ENCODE results near the gene KYAT1. TPM values are rescaled to one million over a fixed set of nuclear protein-coding genes. Genes with fewer than 3 reads are reported as not detected.
"Not testable (repeated sequence)": the region's sequence is repeated elsewhere in the genome, so short reads cannot be mapped to it uniquely, and the experiment has no call there.

Gene KYAT1
- total RNA-seq, 1 experiment from 2014 or later, result 6.1 TPM

DNA sequence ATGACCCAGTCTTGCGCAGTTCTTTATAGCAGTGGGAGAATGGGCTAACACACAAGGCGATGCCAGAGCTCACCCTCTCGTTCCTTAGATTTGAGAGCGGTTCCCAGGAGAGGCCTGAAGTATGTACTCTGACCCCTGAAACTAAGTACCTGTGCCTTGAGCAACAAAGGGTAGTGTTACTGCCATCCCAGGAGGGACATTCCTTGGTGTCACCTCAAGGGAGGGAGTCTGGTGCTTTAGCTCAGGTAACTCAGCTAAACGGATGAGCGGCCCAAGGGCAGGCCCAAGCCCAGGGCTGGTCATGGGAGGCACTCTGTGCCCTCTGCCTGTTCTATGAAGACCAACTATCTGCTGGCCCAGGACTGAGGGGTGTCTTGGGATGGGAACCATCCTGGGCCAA is 20.2 kb downstream of the KYAT1 start:
- Histone ChIP-seq H3K4me3 (ENCODE audit: low read depth in 2 of 2, low read length in 2 of 2) (no peak overlapping the region), H3K9me3 (ENCODE audit: control insufficient read depth, insufficient read depth, low read depth, low read length) (no peaks in the 10 kb centered on the region), H3K27ac (ENCODE audit: low read length) (no peak overlapping the region), H3K27me3 (ENCODE audit: control insufficient read depth, insufficient read depth, low read length) (no peaks in the 10 kb centered on the region), H3K36me3 (ENCODE audit: control insufficient read depth, insufficient read depth, low read length) (no peaks in the 10 kb centered on the region), H3K4me1 (ENCODE audit: control insufficient read depth, insufficient read depth, low read length) (no peaks in the 10 kb centered on the region)
- DNase-seq (ENCODE audit: low read depth, low spot score), result no peak
- TF ChIP-seq TCF7L2 (IDR thresholded peaks at IDR 0.05; ENCODE audit: low read depth, low read length), result no peak
- TF ChIP-seq, protein P1, sequence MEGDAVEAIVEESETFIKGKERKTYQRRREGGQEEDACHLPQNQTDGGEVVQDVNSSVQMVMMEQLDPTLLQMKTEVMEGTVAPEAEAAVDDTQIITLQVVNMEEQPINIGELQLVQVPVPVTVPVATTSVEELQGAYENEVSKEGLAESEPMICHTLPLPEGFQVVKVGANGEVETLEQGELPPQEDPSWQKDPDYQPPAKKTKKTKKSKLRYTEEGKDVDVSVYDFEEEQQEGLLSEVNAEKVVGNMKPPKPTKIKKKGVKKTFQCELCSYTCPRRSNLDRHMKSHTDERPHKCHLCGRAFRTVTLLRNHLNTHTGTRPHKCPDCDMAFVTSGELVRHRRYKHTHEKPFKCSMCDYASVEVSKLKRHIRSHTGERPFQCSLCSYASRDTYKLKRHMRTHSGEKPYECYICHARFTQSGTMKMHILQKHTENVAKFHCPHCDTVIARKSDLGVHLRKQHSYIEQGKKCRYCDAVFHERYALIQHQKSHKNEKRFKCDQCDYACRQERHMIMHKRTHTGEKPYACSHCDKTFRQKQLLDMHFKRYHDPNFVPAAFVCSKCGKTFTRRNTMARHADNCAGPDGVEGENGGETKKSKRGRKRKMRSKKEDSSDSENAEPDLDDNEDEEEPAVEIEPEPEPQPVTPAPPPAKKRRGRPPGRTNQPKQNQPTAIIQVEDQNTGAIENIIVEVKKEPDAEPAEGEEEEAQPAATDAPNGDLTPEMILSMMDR (IDR thresholded peaks at IDR 0.05), result no peak
- TF ChIP-seq SIN3A (IDR thresholded peaks at IDR 0.05; ENCODE audit: borderline replicate concordance, insufficient read depth, low read depth, low read length), result no peak
- no peak for TF ChIP-seq POLR2AphosphoS5 (IDR thresholded peaks at IDR 0.05; ENCODE audit: low read depth, low read length)
- TF ChIP-seq, protein P2, sequence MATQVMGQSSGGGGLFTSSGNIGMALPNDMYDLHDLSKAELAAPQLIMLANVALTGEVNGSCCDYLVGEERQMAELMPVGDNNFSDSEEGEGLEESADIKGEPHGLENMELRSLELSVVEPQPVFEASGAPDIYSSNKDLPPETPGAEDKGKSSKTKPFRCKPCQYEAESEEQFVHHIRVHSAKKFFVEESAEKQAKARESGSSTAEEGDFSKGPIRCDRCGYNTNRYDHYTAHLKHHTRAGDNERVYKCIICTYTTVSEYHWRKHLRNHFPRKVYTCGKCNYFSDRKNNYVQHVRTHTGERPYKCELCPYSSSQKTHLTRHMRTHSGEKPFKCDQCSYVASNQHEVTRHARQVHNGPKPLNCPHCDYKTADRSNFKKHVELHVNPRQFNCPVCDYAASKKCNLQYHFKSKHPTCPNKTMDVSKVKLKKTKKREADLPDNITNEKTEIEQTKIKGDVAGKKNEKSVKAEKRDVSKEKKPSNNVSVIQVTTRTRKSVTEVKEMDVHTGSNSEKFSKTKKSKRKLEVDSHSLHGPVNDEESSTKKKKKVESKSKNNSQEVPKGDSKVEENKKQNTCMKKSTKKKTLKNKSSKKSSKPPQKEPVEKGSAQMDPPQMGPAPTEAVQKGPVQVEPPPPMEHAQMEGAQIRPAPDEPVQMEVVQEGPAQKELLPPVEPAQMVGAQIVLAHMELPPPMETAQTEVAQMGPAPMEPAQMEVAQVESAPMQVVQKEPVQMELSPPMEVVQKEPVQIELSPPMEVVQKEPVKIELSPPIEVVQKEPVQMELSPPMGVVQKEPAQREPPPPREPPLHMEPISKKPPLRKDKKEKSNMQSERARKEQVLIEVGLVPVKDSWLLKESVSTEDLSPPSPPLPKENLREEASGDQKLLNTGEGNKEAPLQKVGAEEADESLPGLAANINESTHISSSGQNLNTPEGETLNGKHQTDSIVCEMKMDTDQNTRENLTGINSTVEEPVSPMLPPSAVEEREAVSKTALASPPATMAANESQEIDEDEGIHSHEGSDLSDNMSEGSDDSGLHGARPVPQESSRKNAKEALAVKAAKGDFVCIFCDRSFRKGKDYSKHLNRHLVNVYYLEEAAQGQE (IDR thresholded peaks at IDR 0.05; ENCODE audit: insufficient read depth in 1 of 2, low read depth in 2 of 2, low read length in 1 of 2), result no peak
- no peak for ATAC-seq
- ChIA-PET POLR2A (no interaction called here), CTCF (interaction anchor here (2.7 kb wide), 1 partner anchor 18 kb away, joined by 8 read pairs; no protein-coding TSS in a partner anchor)
- BruUV-seq (replicated peaks), result no TSS peak
- intact Hi-C loops (cut with micrococcal nuclease; ENCODE audit: unreplicated experiment) (loop anchor here (5.0 kb wide), 1 partner anchor 66 kb away; no protein-coding TSS in a partner anchor), in situ Hi-C loops (cut with HindIII; ENCODE audit: low pct_unique_long_range_greater_than_20kb, low sequenced_read_pairs) (no loop called here)

DNA sequence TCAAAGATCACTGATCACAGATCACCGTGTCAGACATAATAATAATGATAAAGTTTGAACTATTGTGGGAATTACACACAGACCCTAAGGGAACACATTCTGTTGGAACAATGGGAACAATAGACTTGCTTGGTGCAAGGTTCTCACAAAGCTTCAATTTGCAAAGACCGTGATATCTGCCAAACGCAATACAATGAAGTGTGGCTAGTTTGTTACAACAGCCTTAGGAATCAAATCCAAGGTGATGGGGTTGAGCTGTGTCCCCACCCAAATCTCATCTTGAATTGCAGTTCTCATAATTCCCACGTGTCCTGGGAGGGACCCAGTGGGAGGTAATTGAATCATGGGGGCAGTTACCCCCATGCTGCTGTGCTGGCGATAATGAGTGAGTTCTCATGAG is 20.8 kb downstream of the KYAT1 start:
- DNase-seq (ENCODE audit: low read depth, low spot score), result no peak
- Histone ChIP-seq H3K4me1 (ENCODE audit: control insufficient read depth, insufficient read depth, low read length) (no peaks in the 10 kb centered on the region), H3K36me3 (ENCODE audit: control insufficient read depth, insufficient read depth, low read length) (no peaks in the 10 kb centered on the region), H3K27me3 (ENCODE audit: control insufficient read depth, insufficient read depth, low read length) (no peaks in the 10 kb centered on the region), H3K4me3 (ENCODE audit: low read depth in 2 of 2, low read length in 2 of 2) (no peak overlapping the region), H3K9me3 (ENCODE audit: control insufficient read depth, insufficient read depth, low read depth, low read length) (no peaks in the 10 kb centered on the region), H3K27ac (ENCODE audit: low read length) (no peak overlapping the region)
- ATAC-seq, result no peak
- BruUV-seq (replicated peaks), result no TSS peak
- ChIA-PET POLR2A (no interaction called here), CTCF (no interaction called here)
- in situ Hi-C loops (cut with HindIII; ENCODE audit: low pct_unique_long_range_greater_than_20kb, low sequenced_read_pairs), result no loop called here
- no peak for TF ChIP-seq POLR2AphosphoS5 (IDR thresholded peaks at IDR 0.05; ENCODE audit: low read depth, low read length)
- TF ChIP-seq SIN3A (IDR thresholded peaks at IDR 0.05; ENCODE audit: borderline replicate concordance, insufficient read depth, low read depth, low read length), result no peak
- no peak for TF ChIP-seq TCF7L2 (IDR thresholded peaks at IDR 0.05; ENCODE audit: low read depth, low read length)
- intact Hi-C loops (cut with micrococcal nuclease; ENCODE audit: unreplicated experiment), result loop anchor here (5.0 kb wide), 1 partner anchor 66 kb away; no protein-coding TSS in a partner anchor

DNA sequence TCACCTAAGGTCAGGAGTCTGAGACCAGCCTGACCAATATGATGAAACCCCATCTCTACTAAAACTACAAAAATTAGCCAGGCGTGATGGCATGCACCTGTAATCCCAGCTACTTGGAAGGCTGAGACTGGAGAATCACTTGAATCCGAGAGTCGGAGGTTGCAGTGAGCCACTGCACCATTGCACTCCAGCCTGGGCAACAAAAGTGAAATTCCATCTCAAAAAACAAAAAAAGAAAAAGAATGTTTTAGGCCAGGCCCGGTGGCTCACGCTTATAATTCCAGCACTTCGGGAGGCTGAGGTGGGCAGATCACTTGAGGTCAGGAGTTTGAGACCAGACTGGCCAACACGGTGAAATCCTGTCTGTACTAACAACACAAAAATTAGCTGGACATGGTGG is 23.3 kb downstream of the KYAT1 start:
- intact Hi-C loops (cut with micrococcal nuclease; ENCODE audit: unreplicated experiment); H3K27me3 ChIP-seq (ENCODE audit: control insufficient read depth, insufficient read depth, low read length); ATAC-seq; DNase-seq (ENCODE audit: low read depth, low spot score); POLR2A ChIA-PET; H3K27ac ChIP-seq (ENCODE audit: low read length); H3K36me3 ChIP-seq (ENCODE audit: control insufficient read depth, insufficient read depth, low read length); H3K4me3 ChIP-seq (ENCODE audit: low read depth in 2 of 2, low read length in 2 of 2); BruUV-seq (replicated peaks); H3K9me3 ChIP-seq (ENCODE audit: control insufficient read depth, insufficient read depth, low read depth, low read length); H3K4me1 ChIP-seq (ENCODE audit: control insufficient read depth, insufficient read depth, low read length); in situ Hi-C loops (cut with HindIII; ENCODE audit: low pct_unique_long_range_greater_than_20kb, low sequenced_read_pairs): not testable (repeated sequence)
- CTCF ChIA-PET, result interaction anchor here (0.6 kb wide), 1 partner anchor 21 kb away, joined by 4 read pairs; no protein-coding TSS in a partner anchor

DNA sequence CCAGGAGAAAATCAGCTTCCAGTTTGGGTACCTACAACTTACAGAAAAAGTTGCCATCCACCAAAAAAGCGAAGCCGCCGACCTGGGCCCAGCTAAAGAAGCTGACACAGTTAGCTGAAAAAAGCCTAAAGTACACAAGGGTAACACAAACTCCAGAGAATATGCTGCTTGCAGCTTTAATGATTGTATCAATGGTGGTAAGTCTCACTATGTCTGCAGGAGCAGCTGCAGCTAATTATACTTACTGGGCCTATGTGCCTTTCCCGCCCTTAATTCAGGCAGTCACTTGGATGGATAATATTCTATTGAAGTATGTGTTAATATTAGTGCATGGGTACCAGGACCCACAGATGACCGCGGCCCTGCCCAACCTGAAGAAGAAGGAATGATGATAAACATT is 27.3 kb downstream of the KYAT1 start:
- DNase-seq (ENCODE audit: low read depth, low spot score); H3K4me1 ChIP-seq (ENCODE audit: control insufficient read depth, insufficient read depth, low read length); CTCF ChIA-PET; in situ Hi-C loops (cut with HindIII; ENCODE audit: low pct_unique_long_range_greater_than_20kb, low sequenced_read_pairs); H3K27ac ChIP-seq (ENCODE audit: low read length); BruUV-seq (replicated peaks); H3K9me3 ChIP-seq (ENCODE audit: control insufficient read depth, insufficient read depth, low read depth, low read length); ATAC-seq; POLR2A ChIA-PET; H3K4me3 ChIP-seq (ENCODE audit: low read depth in 2 of 2, low read length in 2 of 2); intact Hi-C loops (cut with micrococcal nuclease; ENCODE audit: unreplicated experiment); H3K36me3 ChIP-seq (ENCODE audit: control insufficient read depth, insufficient read depth, low read length); H3K27me3 ChIP-seq (ENCODE audit: control insufficient read depth, insufficient read depth, low read length): not testable (repeated sequence)

DNA sequence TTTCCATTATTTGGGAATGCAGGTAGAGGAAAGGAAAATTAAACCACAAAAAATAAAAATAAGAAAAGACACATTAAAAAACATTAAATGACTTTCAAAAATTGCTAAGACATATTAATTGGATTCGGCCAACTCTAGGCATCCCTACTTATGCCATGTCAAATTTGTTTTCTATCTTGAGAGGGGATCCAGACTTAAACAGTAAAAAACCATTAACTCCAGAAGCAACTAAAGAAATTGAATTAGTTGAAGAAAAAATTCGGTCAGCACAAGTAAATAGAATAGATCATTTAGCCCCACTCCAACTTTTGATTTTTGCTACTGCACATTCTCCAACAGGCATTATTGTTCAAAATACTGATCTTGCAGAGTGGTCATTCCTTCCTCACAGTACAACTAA is 29.1 kb downstream of the KYAT1 start:
- H3K27ac ChIP-seq (ENCODE audit: low read length); H3K36me3 ChIP-seq (ENCODE audit: control insufficient read depth, insufficient read depth, low read length); H3K4me3 ChIP-seq (ENCODE audit: low read depth in 2 of 2, low read length in 2 of 2); POLR2A ChIA-PET; H3K4me1 ChIP-seq (ENCODE audit: control insufficient read depth, insufficient read depth, low read length); DNase-seq (ENCODE audit: low read depth, low spot score); in situ Hi-C loops (cut with HindIII; ENCODE audit: low pct_unique_long_range_greater_than_20kb, low sequenced_read_pairs); H3K27me3 ChIP-seq (ENCODE audit: control insufficient read depth, insufficient read depth, low read length); BruUV-seq (replicated peaks); H3K9me3 ChIP-seq (ENCODE audit: control insufficient read depth, insufficient read depth, low read depth, low read length); ATAC-seq; intact Hi-C loops (cut with micrococcal nuclease; ENCODE audit: unreplicated experiment): not testable (repeated sequence)
- CTCF ChIA-PET, result interaction anchor here (0.9 to 1.0 kb wide), 2 partner anchors 75 to 83 kb away, joined by 3 to 5 read pairs; no protein-coding TSS in a partner anchor
